Omental fat pad (tissue), 4 donors: ENCODE measurements around the gene PDE4D. TPM values are rescaled to one million over a fixed set of nuclear protein-coding genes. Genes with fewer than 3 reads are reported as not detected.
A peak's percentile ranks its signal among the peaks of the same experiment; 100 is the strongest.

Source experiments
- ATAC-seq: fragments of 150-250 bp; one replicate; pipeline ENCODE4 v1.9.1; 2016; ENCODE audit warnings: mild to moderate bottlenecking, moderate library complexity; ENCODE audit not compliant: low FRiP score
- DNase-seq: peaks from one replicate; pipeline ENCODE4 v3.0.0-alpha.2; 2019; ENCODE audit warnings: low spot score
- CTCF ChIP-seq, 3 donors: fragments of 450-650 bp; IDR thresholded peaks; one replicate each; pipeline ENCODE4 v1.5.1; 2016 to 2017; ENCODE audit warnings: antibody characterized with exemption in 3 of 3, mild to moderate bottlenecking in 3 of 3, moderate library complexity in 2 of 3
- total RNA-seq, 4 donors: library from RNA; depleted of rRNA; stranded (reverse); fragments of >200 nt; gene quantifications; one replicate each; pipeline ENCODE4 v1.1.0, GENCODE V29; 2016

PDE4D gene
- total RNA-seq, 4 donors from 2014 or later: 32.5 to 94.8 (median 43.2) TPM

- no peak for TF ChIP-seq CTCF (IDR thresholded peaks at IDR 0.05)
- no peak for DNase-seq
- no peak for ATAC-seq
Observed at GRCh38 chr5:59282726-59283125, 610.8 kb downstream of the PDE4D start.

GRCh38 chr5:59279979-59280378, 613.5 kb downstream of the PDE4D start:
- no peak for TF ChIP-seq CTCF (IDR thresholded peaks at IDR 0.05)

GRCh38 chr5:59276917-59277372, 616.6 kb downstream of the PDE4D start:
- no peak for DNase-seq
- ATAC-seq: no peak
- no peak for TF ChIP-seq CTCF (IDR thresholded peaks at IDR 0.05)

More at GRCh38 chr5:59279979-59280378, 613.5 kb downstream of the PDE4D start:
- DNase-seq (no peak), ATAC-seq (no peak)

- no peak for ATAC-seq
Observed at GRCh38 chr5:59276325-59276675, 617.2 kb downstream of the PDE4D start.

GRCh38 chr5:59275510-59276324, 617.8 kb downstream of the PDE4D start:
- DNase-seq (no peak), ATAC-seq (peak; percentile 82)
- no peak for TF ChIP-seq CTCF (IDR thresholded peaks at IDR 0.05)

More at GRCh38 chr5:59276325-59276675, 617.2 kb downstream of the PDE4D start:
- no peak for DNase-seq
- TF ChIP-seq CTCF (IDR thresholded peaks at IDR 0.05): no peak

- DNase-seq (no peak), ATAC-seq (no peak)
- no peak for TF ChIP-seq CTCF (IDR thresholded peaks at IDR 0.05)
Observed at GRCh38 chr5:59275170-59275509, 618.4 kb downstream of the PDE4D start.

GRCh38 chr5:59274106-59274636, 619.4 kb downstream of the PDE4D start:
- no peak for TF ChIP-seq CTCF (IDR thresholded peaks at IDR 0.05)
- DNase-seq (no peak), ATAC-seq (no peak)
